Endodermal cell (in vitro differentiated cells): ENCODE results near the gene CALCOCO2. TPM values are rescaled to one million over a fixed set of nuclear protein-coding genes. Genes with fewer than 3 reads are reported as not detected.

Source experiments
- DNase-seq: peaks from one replicate; pipeline ENCODE4 v3.0.0-alpha.2; 2017
- H3K27ac ChIP-seq: 2 replicates; pipeline ENCODE4 v1.5.1; 2013; ENCODE audit warnings: mild to moderate bottlenecking, low read depth, low read length, moderate library complexity
- H3K27me3 ChIP-seq: 2 replicates; pipeline ENCODE4 v1.6.1; 2013; ENCODE audit warnings: mild to moderate bottlenecking, low read length, moderate library complexity; ENCODE audit not compliant: insufficient read depth, control insufficient read depth, poor library complexity, severe bottlenecking
- H3K36me3 ChIP-seq: 2 replicates; pipeline ENCODE4 v1.7.0; 2013; ENCODE audit warnings: mild to moderate bottlenecking, low read length, moderate library complexity; ENCODE audit not compliant: control insufficient read depth, insufficient read depth
- H3K4me1 ChIP-seq: one replicate; pipeline ENCODE4 v1.7.0; 2013; ENCODE audit warnings: low read length; ENCODE audit not compliant: control insufficient read depth, insufficient read depth
- H3K4me3 ChIP-seq: 2 replicates; pipeline ENCODE4 v1.5.1; 2013; ENCODE audit warnings: mild to moderate bottlenecking, low read length, moderate library complexity
- H3K9ac ChIP-seq: 2 replicates; pipeline ENCODE4 v1.6.1; 2013; ENCODE audit warnings: mild to moderate bottlenecking, low read length, moderate library complexity; ENCODE audit not compliant: poor library complexity, severe bottlenecking; ENCODE audit errors: extremely low read depth
- H3K9me3 ChIP-seq: 2 replicates; pipeline ENCODE4 v1.6.1; 2013; ENCODE audit warnings: mild to moderate bottlenecking, low read length, moderate library complexity; ENCODE audit not compliant: control insufficient read depth
- H3K27ac Mint-ChIP-seq: 2 replicates; pipeline ENCODE4 v1.8.0; 2020; ENCODE audit warnings: mixed read lengths
- H3K27me3 Mint-ChIP-seq: 2 replicates; pipeline ENCODE4 v1.8.0; 2021; ENCODE audit warnings: mild to moderate bottlenecking, mixed read lengths; ENCODE audit not compliant: insufficient read depth
- H3K36me3 Mint-ChIP-seq: 2 replicates; pipeline ENCODE4 v1.8.0; 2020; ENCODE audit warnings: low read depth, mixed read lengths
- H3K4me1 Mint-ChIP-seq: 2 replicates; pipeline ENCODE4 v1.8.0; 2020; ENCODE audit warnings: mixed read lengths
- H3K4me3 Mint-ChIP-seq: 2 replicates; pipeline ENCODE4 v1.8.0; 2020; ENCODE audit warnings: mild to moderate bottlenecking, moderate library complexity, mixed read lengths
- H3K9me3 Mint-ChIP-seq: 2 replicates; pipeline ENCODE4 v1.8.0; 2020; ENCODE audit warnings: mild to moderate bottlenecking, mixed read lengths
- WGBS, 2 experiments: methylation state at CpG; one replicate each; pipeline versions ENCODE4 v1.1.5 to v1.1.7; 2013; ENCODE audit warnings: missing lambda C conversion rate in 2 of 2, mixed read lengths in 1 of 2; ENCODE audit not compliant: insufficient coverage in 1 of 2, insufficient read length in 1 of 2; 5-methylcytosine and 5-hydroxymethylcytosine counted together
- total RNA-seq, 2 donors: library from RNA; stranded (reverse); fragmentation: NEBNext Ultra II Directional in 1 of 2; extraction: Animal tissue kit (Norgen Biotek cat#: 25700) in 1 of 2; gene quantifications; 2 replicates in 1 of 2; 3 replicates in 1 of 2; pipeline ENCODE4 v1.2.1, GENCODE V29; 2021
- TF ChIP-seq, protein P1 (sequence below): fragments of 200-600 bp; sonication (generic); conservative IDR thresholded peaks from 2 replicates; pipeline ENCODE4 v1.5.0; 2021; ENCODE audit warnings: antibody characterized with exemption, mild to moderate bottlenecking

CALCOCO2 gene
- total RNA-seq, 2 donors from 2014 or later: 38.4 to 45.2 TPM

DNA sequence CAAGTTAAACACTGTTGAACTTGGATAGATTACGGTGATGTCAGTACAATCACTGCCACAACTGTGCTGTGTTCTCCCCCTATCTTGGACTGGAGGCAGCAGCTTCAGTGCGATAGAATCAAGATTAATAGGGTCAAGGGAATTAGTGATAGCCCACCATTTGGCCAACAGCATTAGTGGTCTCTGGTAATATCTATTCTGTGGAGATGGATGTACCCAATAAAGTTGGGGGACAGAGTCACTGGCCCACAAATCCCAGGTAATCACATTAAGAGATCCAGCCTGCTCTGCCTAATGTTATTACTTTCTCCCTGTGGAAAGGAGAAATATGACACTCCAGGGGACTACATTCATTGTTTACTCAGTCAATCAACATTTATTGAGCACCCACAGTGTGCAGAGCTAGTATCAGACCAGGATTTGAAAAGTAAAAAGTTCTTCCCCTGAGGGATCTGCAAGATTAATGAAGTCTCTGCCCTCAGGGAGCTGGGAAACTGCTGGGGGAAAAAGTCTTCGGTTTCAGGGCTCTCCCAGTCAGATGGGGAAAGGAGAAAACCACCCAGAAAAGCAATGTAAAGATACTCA lies 38.2 kb downstream of the CALCOCO2 start:
- TF ChIP-seq, protein P1, sequence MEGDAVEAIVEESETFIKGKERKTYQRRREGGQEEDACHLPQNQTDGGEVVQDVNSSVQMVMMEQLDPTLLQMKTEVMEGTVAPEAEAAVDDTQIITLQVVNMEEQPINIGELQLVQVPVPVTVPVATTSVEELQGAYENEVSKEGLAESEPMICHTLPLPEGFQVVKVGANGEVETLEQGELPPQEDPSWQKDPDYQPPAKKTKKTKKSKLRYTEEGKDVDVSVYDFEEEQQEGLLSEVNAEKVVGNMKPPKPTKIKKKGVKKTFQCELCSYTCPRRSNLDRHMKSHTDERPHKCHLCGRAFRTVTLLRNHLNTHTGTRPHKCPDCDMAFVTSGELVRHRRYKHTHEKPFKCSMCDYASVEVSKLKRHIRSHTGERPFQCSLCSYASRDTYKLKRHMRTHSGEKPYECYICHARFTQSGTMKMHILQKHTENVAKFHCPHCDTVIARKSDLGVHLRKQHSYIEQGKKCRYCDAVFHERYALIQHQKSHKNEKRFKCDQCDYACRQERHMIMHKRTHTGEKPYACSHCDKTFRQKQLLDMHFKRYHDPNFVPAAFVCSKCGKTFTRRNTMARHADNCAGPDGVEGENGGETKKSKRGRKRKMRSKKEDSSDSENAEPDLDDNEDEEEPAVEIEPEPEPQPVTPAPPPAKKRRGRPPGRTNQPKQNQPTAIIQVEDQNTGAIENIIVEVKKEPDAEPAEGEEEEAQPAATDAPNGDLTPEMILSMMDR: no peak
- H3K27me3 Mint-ChIP-seq: no peaks in the 10 kb centered on the region
- peaks cover 17% of the 10 kb centered on the region for H3K36me3 Mint-ChIP-seq
- peak overlapping the region; percentile 26 for H3K27ac Mint-ChIP-seq
- Histone ChIP-seq H3K36me3 (no peaks in the 10 kb centered on the region), H3K4me3 (no peak overlapping the region), H3K27ac (no peak overlapping the region), H3K9ac (no peak overlapping the region), H3K27me3 (no peaks in the 10 kb centered on the region), H3K9me3 (no peaks in the 10 kb centered on the region), H3K4me1 (peaks cover 23% of the 10 kb centered on the region)
- no peaks in the 10 kb centered on the region for H3K9me3 Mint-ChIP-seq
- no peak overlapping the region for H3K4me3 Mint-ChIP-seq
- WGBS, 2 experiments: 80 to 86% methylated on average over 1 to 3 of the region's 3 CpGs
- peaks cover 52% of the 10 kb centered on the region for H3K4me1 Mint-ChIP-seq
- DNase-seq: no peak

DNA sequence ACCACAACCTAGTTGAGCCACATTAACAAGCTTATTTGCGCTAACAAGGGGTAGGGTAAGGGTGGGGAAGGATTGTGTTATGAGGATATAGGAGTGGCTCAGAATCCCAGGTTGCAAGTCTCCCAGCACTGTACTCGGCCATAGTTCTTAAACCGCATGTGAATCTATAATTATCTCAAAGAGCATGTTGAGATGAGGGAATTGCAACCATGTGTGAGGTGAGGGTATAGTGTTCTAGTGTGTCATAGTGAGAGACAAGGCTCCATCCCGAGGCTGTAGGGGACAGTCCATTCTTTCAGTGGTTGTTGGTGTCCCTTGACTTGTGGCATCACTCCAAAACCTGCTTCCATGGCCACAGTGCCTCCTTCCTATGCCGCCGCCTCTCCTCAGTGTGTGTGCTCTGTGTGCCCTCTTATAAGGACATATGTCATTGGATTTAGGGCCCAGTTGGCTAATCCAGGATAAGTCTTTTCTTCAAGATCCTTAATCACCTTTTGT lies 39.0 kb downstream of the CALCOCO2 start:
- peak overlapping the region; percentile 26 for H3K27ac Mint-ChIP-seq
- H3K9me3 ChIP-seq: no peaks in the 10 kb centered on the region
- H3K27ac ChIP-seq: no peak overlapping the region
- no peaks in the 10 kb centered on the region for H3K27me3 Mint-ChIP-seq
- H3K36me3 ChIP-seq: no peaks in the 10 kb centered on the region
- H3K4me1 ChIP-seq: peaks cover 23% of the 10 kb centered on the region
- TF ChIP-seq, protein P1: no peak
- H3K4me3 ChIP-seq: no peak overlapping the region
- no peak overlapping the region for H3K9ac ChIP-seq
- no peak for DNase-seq
- H3K36me3 Mint-ChIP-seq: peaks cover 9% of the 10 kb centered on the region
- no peak overlapping the region for H3K4me3 Mint-ChIP-seq
- no peaks in the 10 kb centered on the region for H3K27me3 ChIP-seq
- peaks cover 49% of the 10 kb centered on the region for H3K4me1 Mint-ChIP-seq
- 95% methylated on average over 4 to 6 of the region's 6 CpGs for WGBS, 2 experiments
- H3K9me3 Mint-ChIP-seq: no peaks in the 10 kb centered on the region

DNA sequence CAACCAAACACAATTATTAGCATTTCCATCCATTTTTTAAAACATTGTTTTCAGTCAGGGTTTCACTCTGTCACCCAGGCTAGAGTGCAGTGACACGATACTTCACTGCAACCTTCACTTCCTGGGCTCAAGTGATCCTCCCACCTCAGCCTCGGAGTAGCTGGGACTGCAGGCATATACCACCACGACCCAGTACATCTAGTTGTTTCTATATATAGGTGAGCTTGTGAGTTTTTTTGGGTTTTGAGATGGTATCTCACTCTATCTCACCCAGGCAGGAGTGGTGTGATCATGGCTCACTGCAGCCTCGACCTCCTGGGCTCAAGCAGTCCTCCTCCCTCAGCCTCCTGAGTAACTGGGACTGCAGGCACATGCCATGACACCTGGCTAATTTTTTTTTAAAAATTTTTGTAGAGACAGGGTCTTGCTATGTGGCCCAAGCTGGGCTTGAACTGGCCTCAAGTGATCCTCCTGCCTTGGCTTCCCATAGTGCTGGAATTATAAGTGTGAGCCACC lies 40.3 kb downstream of the CALCOCO2 start:
- peaks cover 23% of the 10 kb centered on the region for H3K4me1 ChIP-seq
- H3K27ac ChIP-seq: no peak overlapping the region
- H3K27me3 Mint-ChIP-seq: no peaks in the 10 kb centered on the region
- H3K4me3 ChIP-seq: no peak overlapping the region
- no peaks in the 10 kb centered on the region for H3K36me3 ChIP-seq
- TF ChIP-seq, protein P1: no peak
- WGBS, 2 experiments: 99 to 100% methylated on average over 1 to 3 of the region's 4 CpGs
- H3K27ac Mint-ChIP-seq: no peak overlapping the region
- H3K9me3 ChIP-seq: no peaks in the 10 kb centered on the region
- peaks cover 2% of the 10 kb centered on the region for H3K36me3 Mint-ChIP-seq
- peak overlapping the region; percentile 40 for H3K4me3 Mint-ChIP-seq
- peaks cover 47% of the 10 kb centered on the region for H3K4me1 Mint-ChIP-seq
- H3K9ac ChIP-seq: no peak overlapping the region
- DNase-seq: no peak
- no peaks in the 10 kb centered on the region for H3K27me3 ChIP-seq
- no peaks in the 10 kb centered on the region for H3K9me3 Mint-ChIP-seq
